SKM-1 treated with dmso at 0.1 percent for 144 hours (cell line): ENCODE data around the gene PRDX5.
A peak's percentile ranks its signal among the peaks of the same experiment; 100 is the strongest.

Experiments
- DNase-seq: peaks from one replicate; lab custom pipeline; 2025; ENCODE audit not compliant: unreplicated experiment; lab: John Stamatoyannopoulos, UW

Gene PRDX5

GRCh38 chr11:64343767-64344559 lies 26.0 kb downstream of the PRDX5 start:
- DNase-seq = no peak

- DNase-seq = no peak
These were observed 26.9 kb downstream of the PRDX5 start for GRCh38 chr11:64344787-64345186.

- DNase-seq = peak; percentile 56
These were observed 29.4 kb downstream of the PRDX5 start for GRCh38 chr11:64347193-64347867.

GRCh38 chr11:64348383-64349024 lies 30.6 kb downstream of the PRDX5 start:
- no peak for DNase-seq

- DNase-seq = no peak
These were observed 31.1 kb downstream of the PRDX5 start for GRCh38 chr11:64349025-64349387.

- no peak for DNase-seq
These were observed 31.5 kb downstream of the PRDX5 start for GRCh38 chr11:64349404-64349803.

GRCh38 chr11:64351136-64351631 lies 33.3 kb downstream of the PRDX5 start:
- DNase-seq = no peak

- DNase-seq = no peak
These were observed 34.4 kb downstream of the PRDX5 start for GRCh38 chr11:64352099-64352994.

- no peak for DNase-seq
These were observed 35.2 kb downstream of the PRDX5 start for GRCh38 chr11:64352995-64353714.

GRCh38 chr11:64353715-64354506 lies 36.0 kb downstream of the PRDX5 start:
- no peak for DNase-seq

- peak; percentile 55 for DNase-seq
These were observed 37.4 kb downstream of the PRDX5 start for GRCh38 chr11:64355078-64355940.

- DNase-seq = peak; percentile 13
These were observed 38.8 kb downstream of the PRDX5 start for GRCh38 chr11:64356498-64357411.

- DNase-seq = no peak
These were observed 39.5 kb downstream of the PRDX5 start for GRCh38 chr11:64357446-64357845.

- DNase-seq = no peak
These were observed 40.1 kb downstream of the PRDX5 start for GRCh38 chr11:64357904-64358535.

- no peak for DNase-seq
These were observed 40.6 kb downstream of the PRDX5 start for GRCh38 chr11:64358536-64358906.

- peak; percentile 8 for DNase-seq
These were observed 41.2 kb downstream of the PRDX5 start, which contains the start of gene RPS6KA4 for GRCh38 chr11:64358907-64359711. Gene RPS6KA4 (plus strand): TSS chr11:64359162. CDS start chr11:64359236, 74 bp downstream.
